Islet precursor cell (in vitro differentiated cells): ENCODE results near the gene CDK5RAP2.
"Not testable (repeated sequence)": the region's sequence is repeated elsewhere in the genome, so short reads cannot be mapped to it uniquely, and the experiment has no call there.

ENCODE experiments used
- DNase-seq: peaks from one replicate; pipeline ENCODE4 v3.0.0-alpha.2; 2018

CDK5RAP2 gene

DNA sequence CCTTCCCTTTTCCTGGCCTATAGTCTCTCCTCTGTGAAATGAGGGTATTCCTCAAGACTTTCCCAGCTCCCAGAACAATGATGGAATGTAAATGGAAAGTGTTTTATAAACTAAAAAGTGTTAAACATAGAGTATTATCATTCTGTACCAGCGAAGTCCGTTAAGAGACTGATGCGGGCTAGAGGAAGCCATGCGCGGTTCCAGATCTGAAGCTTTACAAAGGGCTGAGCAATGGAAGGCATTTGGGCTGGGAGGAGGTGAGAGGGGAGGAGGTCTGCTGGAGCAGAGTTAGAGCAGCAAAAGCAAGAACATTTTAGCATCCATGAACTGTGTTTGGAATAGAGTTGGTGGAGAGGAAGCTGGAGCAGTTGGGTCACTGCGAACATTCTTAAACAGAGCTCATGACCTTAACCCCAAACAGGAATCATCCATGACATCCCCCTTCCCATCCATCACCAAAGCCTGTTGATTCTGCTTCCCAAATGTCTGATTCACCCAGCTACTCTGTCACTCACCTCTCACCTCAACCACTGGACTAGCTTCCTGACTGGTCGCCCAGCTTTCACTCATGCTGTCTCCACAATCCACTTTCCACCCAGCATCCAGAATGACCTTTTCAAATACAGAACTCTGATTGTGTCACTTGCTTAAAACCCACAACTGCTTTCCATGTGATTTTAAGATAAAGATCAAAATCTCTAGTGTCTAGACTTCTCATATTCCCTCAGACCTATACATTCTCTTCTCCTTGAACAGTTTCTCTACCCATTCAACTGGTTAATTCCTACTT lies 37.1 kb downstream of the CDK5RAP2 start:
- peak; percentile 68 for DNase-seq

DNA sequence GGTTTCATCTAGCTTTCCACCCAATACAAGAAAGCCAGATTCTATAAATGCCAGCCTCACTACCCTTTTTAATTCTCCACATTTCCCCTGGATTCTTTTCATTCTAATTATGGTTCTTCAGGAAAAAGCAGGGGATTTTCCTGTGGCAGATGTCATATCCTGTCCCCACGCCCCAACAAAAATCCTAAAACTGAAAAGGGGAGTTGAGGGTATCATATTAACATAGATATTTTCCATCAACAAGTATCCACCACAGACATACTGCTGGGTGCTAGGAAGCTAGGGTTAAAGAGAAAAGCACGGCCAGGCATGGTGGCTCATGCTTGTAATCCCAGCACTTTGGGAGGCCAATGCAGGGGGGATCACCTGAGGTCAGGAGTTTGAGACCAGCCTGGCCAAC lies 38.0 kb downstream of the CDK5RAP2 start:
- no peak for DNase-seq

DNA sequence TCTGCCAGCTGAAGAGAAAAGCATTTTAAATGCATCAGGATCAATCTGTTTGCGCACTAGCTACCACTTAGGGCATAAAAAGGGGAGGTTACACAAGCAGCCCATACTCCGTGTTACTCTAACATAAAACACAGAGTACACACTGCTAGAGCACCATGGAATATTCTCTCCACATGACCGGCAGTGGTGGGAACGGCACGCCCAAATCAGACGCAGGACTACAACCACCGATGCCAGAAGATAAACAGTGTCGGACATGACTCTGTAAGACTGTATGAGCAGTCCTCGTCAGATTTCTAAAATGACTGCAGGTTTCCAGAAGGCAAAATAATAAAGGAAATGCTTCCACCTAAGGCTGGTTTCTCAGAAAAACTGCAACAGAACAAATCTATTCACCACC lies 40.0 kb downstream of the CDK5RAP2 start:
- no peak for DNase-seq

DNA sequence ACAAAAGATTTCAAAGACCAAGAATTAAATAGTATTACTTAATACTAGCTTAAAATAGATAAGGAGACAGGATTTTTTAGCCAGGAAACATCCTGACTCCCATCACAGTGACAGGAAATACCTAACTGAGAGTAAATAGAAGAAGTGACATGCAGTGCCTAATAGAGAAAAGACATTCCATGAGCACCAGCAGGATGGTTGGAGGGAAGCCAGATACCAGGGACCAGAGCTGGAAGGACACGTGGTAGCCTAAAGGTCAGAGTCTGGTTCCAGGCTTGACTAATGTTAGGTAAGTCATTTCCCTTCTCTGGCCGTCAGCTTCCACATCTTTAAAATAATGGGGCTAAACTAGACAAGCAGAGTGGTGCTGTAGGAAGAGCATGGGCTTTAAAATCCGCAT lies 41.6 kb downstream of the CDK5RAP2 start:
- DNase-seq = peak; percentile 72

DNA sequence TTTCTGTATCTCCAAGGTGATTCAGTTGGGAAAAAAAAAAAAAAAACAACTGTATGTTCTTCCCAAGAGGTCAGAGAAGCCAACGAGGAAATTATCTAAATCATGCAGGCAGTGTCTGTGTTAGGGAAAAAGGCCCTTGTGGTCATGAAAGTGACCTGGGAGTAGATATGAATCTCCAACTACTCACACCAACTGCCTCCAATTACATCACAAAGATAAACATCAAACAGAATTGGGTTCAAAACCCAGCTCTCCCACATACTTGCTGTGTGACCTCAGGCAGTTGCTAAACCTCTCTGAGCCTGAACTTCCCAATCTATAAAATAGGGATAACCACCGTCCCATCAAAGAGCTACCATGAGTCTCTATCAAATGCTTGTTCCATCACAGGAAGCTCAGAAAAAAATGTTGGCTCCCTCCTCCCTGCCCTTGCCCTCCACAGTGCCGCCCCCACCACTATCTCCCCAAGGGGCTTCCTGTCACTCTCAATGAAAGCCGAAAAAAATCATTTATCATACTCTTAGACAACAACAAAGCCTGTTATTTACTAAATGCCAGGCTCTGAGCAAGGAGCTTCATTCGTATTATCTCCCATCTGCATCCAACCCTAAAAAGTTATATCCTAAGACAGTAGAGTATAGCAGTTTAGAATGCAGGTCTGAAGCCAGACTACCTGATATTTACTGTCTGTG lies 42.9 kb downstream of the CDK5RAP2 start:
- DNase-seq = no peak

DNA sequence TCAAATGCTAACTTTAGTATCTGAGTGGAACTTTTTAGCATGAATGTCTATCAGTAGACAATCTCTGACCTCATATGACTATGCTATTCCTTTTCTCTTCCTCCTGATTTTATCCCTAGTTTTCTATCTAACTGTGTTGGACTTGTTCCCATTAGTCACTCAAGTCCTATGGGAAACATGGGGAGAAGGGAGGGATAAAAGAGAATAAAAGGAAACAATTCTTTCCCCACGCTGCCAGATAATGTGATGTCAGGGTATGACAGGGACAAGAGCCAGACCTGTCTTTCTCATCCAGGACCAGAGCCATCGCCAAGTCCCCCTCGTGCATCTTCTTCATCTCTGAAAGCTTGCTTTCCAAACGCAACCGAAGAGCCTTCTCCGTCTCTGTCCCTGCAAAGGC lies 43.9 kb downstream of the CDK5RAP2 start:
- no peak for DNase-seq

DNA sequence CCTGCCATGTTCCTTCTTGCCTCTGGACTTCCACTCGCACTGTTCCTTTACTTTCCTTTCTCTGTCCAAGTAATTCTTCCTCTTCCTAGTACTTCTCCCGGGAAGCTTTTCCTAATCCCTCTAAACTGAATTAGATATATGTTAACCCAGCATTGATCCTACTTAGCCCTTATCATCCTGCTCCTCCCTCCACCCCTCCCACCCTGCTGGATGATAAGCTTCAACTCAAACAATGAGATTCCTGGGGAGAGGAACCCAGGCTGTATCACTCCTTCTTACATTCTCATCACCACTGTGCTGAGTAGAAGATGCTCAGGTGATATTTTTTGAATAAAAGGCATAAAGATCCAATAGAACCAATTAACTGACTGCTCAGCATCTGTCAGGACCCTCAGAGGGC lies 45.7 kb downstream of the CDK5RAP2 start:
- no peak for DNase-seq

DNA sequence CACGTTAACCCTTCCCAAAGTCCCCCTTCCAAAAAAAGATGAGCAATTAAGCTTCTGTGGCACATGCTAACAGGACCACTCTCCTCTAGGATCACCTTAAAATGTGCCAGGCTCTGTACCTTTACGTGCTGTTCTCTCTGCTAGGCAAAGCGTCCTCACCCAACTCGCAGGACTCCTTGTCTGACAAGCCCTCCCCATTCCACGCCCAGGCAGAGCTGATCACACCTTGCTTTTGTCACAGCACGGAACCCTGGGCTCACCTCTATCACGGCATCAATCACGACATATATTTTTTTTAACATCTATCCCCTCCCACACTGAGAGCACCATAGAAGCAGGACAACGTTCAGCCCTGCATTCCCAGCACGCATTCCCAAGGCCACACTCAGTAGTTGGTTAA lies 47.1 kb downstream of the CDK5RAP2 start:
- no peak for DNase-seq

DNA sequence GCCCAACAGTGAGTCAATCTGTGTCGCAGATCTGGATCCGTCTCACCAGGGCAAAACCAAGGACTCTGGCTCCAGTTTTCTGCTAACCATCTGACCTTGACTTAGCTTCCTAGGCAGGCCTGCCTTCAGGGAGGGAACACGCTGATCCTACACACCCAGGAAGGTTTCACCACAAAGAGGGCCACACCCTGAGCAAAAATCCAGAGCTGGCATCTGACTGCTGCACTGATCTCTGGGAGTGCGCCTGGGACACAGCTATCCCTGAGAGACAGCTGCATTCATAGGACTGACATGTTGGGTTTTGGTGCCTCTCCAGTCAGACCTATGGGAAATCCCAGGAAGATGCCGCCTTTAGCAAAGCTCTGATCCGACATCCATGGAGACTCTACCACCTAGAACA lies 47.5 kb downstream of the CDK5RAP2 start:
- peak; percentile 69 for DNase-seq

DNA sequence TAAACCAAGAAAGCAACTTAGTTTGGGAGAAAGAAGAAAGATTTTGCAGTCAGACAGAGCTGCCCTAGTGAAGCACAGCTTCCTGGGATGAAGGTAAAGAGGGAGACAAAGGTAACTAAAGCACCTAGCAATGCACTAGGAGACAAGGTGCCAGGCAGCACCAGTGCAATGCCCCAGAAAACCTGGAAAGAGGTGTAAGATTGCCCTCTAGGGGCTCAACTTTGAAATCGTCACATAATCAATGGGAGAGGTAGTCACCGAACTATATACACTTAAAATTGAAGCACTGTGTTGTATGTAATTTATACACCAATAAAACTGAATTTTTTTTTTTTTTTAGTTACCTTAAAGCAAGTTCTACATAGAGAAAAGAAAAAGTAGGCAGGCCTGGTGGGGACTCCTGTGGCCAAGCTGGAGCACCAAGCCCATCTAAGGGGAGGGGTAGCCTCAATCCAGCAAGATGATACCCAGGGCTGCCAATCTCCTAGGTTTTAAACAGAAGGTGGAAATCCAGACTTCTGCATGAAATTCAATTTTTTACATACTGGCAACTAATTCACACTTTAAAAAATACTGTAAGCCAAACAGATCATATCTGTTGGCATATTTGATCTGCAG lies 48.2 kb downstream of the CDK5RAP2 start:
- peak; percentile 60 for DNase-seq

DNA sequence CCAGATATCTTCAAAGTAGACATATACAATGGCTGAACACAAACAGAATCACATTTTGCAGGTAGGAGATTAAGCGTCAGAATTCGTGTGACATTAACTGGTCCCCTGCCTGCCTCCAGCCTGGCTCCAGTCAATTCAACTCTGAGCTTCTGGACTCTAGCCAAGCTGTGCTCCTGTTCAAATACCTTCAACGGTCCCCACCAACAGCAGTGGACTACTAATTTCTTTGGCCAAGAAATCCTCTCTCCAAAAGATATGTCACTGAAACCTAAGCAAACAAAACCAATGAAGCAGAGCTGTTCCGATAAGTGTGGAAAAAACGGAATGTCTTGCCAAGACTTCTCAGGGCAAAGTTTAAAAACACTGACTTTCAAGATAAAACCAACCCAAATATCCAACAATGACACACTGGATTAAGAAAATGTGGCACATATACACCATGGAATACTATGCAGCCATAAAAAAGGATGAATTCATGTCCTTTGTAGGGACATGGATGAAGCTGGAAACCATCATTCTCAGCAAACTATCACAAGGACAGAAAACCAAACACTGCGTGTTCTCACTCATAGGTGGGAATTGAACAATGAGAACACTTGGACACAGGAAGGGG lies 49.6 kb downstream of the CDK5RAP2 start:
- not testable (repeated sequence) for DNase-seq

DNA sequence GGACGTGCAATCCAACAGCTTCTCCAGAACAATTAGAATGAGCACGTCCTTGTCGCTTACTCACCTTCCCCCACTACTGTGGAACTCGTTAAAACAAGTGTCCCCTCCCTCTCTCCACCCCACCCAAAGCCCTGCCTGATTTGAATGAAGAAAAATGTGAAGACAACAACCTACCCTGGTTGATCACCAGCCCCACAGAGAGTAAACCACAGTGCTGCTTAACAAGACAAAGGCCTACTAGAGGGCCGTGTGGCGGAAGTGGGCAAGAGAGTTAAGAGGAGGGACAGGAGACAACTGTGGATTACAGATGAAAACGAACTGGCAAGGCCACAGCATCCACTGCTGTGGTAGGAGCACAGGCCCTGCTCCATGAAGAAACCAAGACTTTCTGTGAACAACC lies 51.1 kb downstream of the CDK5RAP2 start:
- no peak for DNase-seq

DNA sequence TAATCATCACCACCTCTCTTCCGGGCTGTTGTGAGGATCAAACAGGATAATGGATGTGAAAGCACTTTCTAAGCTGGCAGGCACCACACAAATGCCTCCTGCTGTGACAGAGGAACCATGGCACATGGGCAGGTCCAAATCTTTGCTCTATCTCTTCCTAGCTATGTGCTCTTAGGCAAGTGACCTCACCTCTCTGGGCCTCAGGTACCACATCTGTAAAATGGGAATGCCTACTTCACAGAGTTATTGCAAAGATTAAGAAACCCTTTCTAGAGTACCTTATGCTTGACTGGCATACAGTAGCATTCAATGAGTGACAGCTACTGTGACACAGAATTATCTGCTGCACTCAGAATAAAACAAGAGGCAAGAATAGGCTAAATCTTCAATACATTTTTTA lies 51.6 kb downstream of the CDK5RAP2 start:
- no peak for DNase-seq

DNA sequence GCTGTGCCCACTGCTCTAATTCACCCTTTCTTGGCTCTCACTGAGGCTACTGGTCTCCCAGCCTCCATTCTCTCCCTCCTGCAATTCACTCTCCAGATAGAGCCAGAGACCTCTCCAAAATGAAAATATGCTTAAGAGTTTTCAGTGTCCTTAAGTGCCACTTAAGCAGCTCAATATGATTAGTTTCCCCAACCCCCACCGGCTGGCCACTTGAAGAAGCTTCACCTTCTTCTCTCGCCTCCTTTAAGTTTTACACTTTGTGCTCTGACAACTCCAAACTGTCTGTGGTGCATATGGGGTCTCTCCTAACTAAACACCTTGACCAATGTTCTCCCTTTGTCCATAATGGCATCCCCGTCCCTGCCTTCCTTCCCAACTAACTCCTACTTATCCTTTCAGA lies 53.4 kb downstream of the CDK5RAP2 start:
- no peak for DNase-seq

DNA sequence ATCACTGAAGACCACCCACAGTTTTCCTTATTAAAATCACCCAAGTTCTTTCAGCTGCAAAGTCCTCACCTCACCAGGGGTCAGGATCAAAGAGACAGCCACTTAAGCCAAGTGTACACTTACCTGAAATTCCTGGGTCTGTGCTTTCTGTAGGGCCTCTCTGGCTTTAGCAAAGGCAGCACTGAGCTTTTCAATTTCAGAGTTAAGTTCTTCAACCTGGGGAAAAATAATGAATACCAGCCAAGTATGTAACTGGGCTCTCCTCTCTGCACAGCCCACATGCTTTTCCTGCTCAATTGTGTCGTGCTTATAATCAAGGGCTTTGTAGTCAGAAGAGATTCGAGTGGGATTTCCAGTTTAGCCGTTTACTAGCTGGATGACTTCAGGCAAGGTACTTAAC lies 55.1 kb downstream of the CDK5RAP2 start:
- peak; percentile 16 for DNase-seq

DNA sequence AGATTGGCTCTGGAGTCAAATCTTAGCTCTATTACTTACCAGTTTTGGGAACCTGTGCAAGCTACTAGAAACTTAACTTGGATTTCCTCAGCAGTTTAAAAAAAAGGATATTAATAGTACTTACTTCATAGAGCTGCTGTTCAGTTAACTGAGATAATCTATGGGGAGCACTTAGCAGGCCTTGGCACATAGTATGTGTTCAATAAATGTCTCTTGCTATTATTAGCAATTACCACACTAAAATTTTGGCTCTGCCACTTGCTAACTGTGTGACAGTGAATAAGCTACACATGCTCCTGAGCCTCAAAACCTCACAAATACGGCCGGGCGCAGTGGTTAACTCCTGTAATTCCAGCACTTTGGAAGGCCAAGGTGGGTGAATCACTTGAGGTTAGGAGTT lies 55.9 kb downstream of the CDK5RAP2 start:
- DNase-seq = no peak

DNA sequence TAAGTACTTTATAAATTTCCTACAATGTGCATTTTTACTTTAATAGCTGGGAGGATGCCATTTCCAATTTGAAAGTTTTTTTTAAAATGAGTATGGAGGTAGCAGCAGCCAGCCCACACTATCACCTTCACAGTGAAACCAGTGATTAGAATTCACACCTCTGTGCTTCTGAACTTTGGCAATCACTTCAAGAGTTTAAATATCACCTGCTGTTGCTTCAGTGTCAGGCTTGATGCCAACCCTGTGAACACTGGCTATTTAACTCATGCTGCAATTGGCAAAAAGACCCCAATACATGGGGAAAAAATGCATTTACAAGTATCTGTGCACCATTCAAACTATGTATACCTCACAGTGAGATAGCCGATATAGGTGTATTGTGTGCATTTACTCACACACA lies 57.4 kb downstream of the CDK5RAP2 start:
- DNase-seq = peak; percentile 2

DNA sequence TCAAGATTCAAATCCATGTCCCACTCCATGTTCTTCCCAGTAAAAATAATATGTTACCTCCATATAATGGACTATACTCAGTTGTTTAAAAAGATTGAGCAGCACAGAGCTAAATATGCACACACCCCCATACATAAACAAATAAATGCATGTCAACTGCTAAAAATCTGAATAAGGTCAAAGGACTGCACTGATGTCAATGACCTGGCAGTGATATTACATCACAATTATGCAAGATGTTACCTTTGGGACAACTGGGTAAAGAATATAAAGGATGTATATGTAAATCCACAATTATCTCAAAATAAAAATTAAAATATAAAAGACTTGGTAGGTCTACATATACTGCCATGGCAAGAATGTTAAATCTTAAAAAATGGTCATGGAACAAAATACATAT lies 57.9 kb downstream of the CDK5RAP2 start:
- DNase-seq = no peak

DNA sequence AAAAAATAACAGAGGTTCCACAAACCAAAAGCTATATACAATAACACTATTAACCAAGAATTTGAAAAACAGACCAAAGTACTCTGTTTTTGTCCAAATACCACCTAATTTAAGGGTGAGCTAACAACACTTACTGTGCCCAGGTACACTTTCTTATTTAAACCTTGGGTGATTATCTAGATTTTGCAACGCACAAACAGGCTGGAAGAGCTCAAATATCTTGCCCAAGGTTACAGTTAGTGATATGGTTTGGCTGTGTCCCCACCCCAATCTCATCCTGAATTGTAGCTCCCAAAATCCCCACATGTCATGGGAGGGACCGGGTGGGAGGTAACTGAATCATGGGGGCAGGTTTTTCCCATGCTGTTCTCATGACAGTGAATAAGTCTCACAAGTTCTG lies 58.9 kb downstream of the CDK5RAP2 start:
- DNase-seq = no peak

DNA sequence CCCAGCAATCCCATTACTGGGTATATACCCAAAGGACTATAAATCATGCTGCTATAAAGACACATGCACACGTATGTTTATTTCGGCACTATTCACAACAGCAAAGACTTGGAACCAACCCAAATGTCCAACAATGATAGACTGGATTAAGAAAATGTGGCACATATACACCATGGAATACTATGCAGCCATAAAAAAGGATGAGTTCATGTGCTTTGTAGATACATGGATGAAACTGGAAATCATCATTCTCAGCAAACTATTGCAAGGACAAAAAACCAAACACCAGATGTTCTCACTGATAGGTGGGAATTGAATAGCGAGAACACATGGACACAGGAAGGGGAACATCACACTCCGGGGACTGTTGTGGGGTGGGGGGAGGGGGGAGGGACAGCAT lies 64.0 kb downstream of the CDK5RAP2 start:
- DNase-seq = not testable (repeated sequence)

DNA sequence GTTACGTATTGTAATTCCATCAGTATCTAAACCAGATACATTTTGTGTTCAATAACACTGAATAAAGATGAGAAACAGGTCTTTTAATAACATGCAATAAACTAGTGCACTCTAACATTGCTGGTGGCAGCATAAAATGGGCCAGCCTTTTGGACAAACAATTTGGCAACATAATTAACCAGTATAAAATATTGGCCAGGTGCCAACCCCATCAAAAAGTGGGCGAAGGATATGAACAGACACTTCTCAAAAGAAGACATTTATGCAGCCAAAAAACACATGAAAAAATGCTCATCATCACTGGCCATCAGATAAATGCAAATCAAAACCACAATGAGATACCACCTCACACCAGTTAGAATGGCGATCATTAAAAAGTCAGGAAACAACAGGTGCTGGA lies 64.5 kb downstream of the CDK5RAP2 start:
- not testable (repeated sequence) for DNase-seq

DNA sequence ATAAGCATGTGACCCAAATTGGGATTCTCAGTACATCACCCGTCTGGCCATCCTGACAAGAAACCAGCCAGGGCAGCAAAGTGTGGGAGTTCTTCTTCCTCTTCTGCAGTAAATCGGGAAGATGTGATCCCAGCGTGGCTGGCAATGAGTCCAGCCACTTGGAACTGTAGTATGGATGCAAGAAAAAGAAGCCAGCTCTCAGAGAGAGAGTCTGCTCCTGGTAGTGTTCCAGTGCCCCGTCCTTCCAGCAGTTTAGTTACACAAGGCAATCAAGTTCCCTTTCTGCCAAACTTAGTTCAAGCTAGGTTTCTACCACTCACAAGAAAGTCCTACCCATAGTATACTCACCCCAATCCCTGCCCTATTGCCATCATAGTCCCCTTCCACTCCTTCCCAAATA lies 65.6 kb downstream of the CDK5RAP2 start:
- no peak for DNase-seq

DNA sequence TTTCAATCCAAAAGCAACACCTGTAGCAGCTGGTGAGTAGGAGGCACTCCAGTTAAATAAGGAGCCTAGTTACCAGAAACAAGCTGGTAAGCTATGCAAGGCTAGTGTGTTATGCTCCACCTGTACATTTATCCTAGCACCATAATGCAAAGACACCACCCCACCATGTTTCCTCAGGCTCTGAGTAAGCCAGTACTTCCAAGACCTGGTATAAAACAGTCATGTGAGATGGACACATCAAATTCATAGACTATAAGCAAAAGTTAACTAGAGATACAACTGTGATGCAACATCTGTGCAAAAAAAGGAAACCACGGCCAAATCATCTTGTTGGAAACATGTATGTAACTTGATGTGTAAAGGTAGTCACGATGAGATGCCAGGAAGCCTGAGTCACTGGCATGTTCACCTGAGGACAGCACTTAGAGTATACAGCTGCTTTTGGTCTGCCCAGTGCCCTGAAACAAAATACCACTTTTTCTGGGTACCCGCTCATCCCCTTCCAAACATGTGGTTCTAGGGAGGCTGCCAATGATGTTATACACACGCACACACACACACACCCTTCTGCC lies 66.1 kb downstream of the CDK5RAP2 start:
- no peak for DNase-seq
